ENCODE results near the gene A4GALT. TPM values are rescaled to one million over a fixed set of nuclear protein-coding genes. Genes with fewer than 3 reads are reported as not detected.
A peak's percentile ranks its signal among the peaks of the same experiment; 100 is the strongest.

The A4GALT gene
- total RNA-seq, 1 donor from 2014 or later, result 2.6 TPM

GRCh38 chr22:42648017-42648367 is 72.7 kb downstream of the A4GALT start:
- Histone ChIP-seq H2AFZ (replicated peaks) (no peak overlapping the region), H3K79me2 (ENCODE audit: low read depth) (peaks cover 54% of the 10 kb centered on the region), H4K20me1 (ENCODE audit: low read depth) (peaks cover 54% of the 10 kb centered on the region), H3K4me2 (peak overlapping the region; percentile 93), H3K9ac (no peak overlapping the region), H3K27ac (no peak overlapping the region), H3K9me3 (ENCODE audit: low read depth) (no peaks in the 10 kb centered on the region), H3K36me3 (no peaks in the 10 kb centered on the region), H3K27me3 (no peaks in the 10 kb centered on the region), H3K4me3 (peak overlapping the region; percentile 98), H3K4me1 (peaks cover 14% of the 10 kb centered on the region), H3F3A (ENCODE audit: low read depth) (peaks cover 3% of the 10 kb centered on the region)
- Mint-ChIP-seq H3K27ac (peak overlapping the region; percentile 78), H3K36me3 (no peaks in the 10 kb centered on the region), H3K9me3 (no peaks in the 10 kb centered on the region), H3K4me3 (peak overlapping the region; percentile 98), H3K4me1 (peaks cover 16% of the 10 kb centered on the region), H3K27me3 (ENCODE audit: insufficient read depth, low read depth) (peaks cover 2% of the 10 kb centered on the region)
- DNase-seq (ENCODE audit: low spot score), result no peak
- TF ChIP-seq EZH2 (IDR thresholded peaks at IDR 0.05), result no peak

GRCh38 chr22:42646569-42647525 is 73.8 kb downstream of the A4GALT start:
- no peak overlapping the region for H3K27ac ChIP-seq
- peaks cover 2% of the 10 kb centered on the region for H3K27me3 Mint-ChIP-seq (ENCODE audit: insufficient read depth, low read depth)
- no peak overlapping the region for H2AFZ ChIP-seq (replicated peaks)
- H3K4me1 ChIP-seq, result peaks cover 15% of the 10 kb centered on the region
- H3K36me3 ChIP-seq, result no peaks in the 10 kb centered on the region
- peaks cover 16% of the 10 kb centered on the region for H3K4me1 Mint-ChIP-seq
- H3K27ac Mint-ChIP-seq, result no peak overlapping the region
- no peaks in the 10 kb centered on the region for H3K36me3 Mint-ChIP-seq
- no peaks in the 10 kb centered on the region for H3K9me3 Mint-ChIP-seq
- TF ChIP-seq CTCF (IDR thresholded peaks at IDR 0.05) (no peak), EZH2phosphoT487 (IDR thresholded peaks at IDR 0.05) (no peak), EZH2 (IDR thresholded peaks at IDR 0.05) (no peak)
- peak overlapping the region; percentile 98 for H3K4me3 Mint-ChIP-seq
- no peak overlapping the region for H3K9ac ChIP-seq
- H3K4me2 ChIP-seq, result no peak overlapping the region
- H3K4me3 ChIP-seq, result no peak overlapping the region
- peaks cover 59% of the 10 kb centered on the region for H4K20me1 ChIP-seq (ENCODE audit: low read depth)
- peaks cover 3% of the 10 kb centered on the region for H3F3A ChIP-seq (ENCODE audit: low read depth)
- no peaks in the 10 kb centered on the region for H3K9me3 ChIP-seq (ENCODE audit: low read depth)
- H3K79me2 ChIP-seq (ENCODE audit: low read depth), result peaks cover 65% of the 10 kb centered on the region
- no peaks in the 10 kb centered on the region for H3K27me3 ChIP-seq
- DNase-seq (ENCODE audit: low spot score), result no peak

GRCh38 chr22:42645938-42646568 is 74.6 kb downstream of the A4GALT start:
- Mint-ChIP-seq H3K4me3 (no peak overlapping the region), H3K27ac (no peak overlapping the region), H3K4me1 (peaks cover 16% of the 10 kb centered on the region), H3K36me3 (no peaks in the 10 kb centered on the region), H3K27me3 (ENCODE audit: insufficient read depth, low read depth) (peaks cover 2% of the 10 kb centered on the region), H3K9me3 (no peaks in the 10 kb centered on the region)
- Histone ChIP-seq H3K4me2 (no peak overlapping the region), H2AFZ (replicated peaks) (no peak overlapping the region), H3K27ac (no peak overlapping the region), H3K36me3 (no peaks in the 10 kb centered on the region), H3K9ac (no peak overlapping the region), H3F3A (ENCODE audit: low read depth) (peaks cover 2% of the 10 kb centered on the region), H3K79me2 (ENCODE audit: low read depth) (peaks cover 73% of the 10 kb centered on the region), H4K20me1 (ENCODE audit: low read depth) (peaks cover 59% of the 10 kb centered on the region), H3K4me3 (no peak overlapping the region), H3K27me3 (no peaks in the 10 kb centered on the region), H3K4me1 (peaks cover 15% of the 10 kb centered on the region), H3K9me3 (ENCODE audit: low read depth) (no peaks in the 10 kb centered on the region)
- TF ChIP-seq EZH2phosphoT487 (IDR thresholded peaks at IDR 0.05), result no peak
- TF ChIP-seq EZH2 (IDR thresholded peaks at IDR 0.05), result no peak
- no peak for TF ChIP-seq CTCF (IDR thresholded peaks at IDR 0.05)
- no peak for DNase-seq (ENCODE audit: low spot score)
